SU-DHL-6 (cell line): ENCODE results near the gene P2RY6.

Source experiments
- H2AFZ ChIP-seq: fragments of 200-600 bp; sonication (generic); 2 replicates; pipeline ENCODE4 v1.6.1; 2014; ENCODE audit warnings: low read depth, mild to moderate bottlenecking, moderate library complexity, mixed read lengths, antibody characterized with exemption, low read length; ENCODE audit not compliant: severe bottlenecking
- H3F3A ChIP-seq: fragments of 200-600 bp; shearing (Covaris generic); 2 replicates; pipeline ENCODE4 v1.6.0; 2016; ENCODE audit warnings: antibody characterized with exemption, mild to moderate bottlenecking; ENCODE audit not compliant: insufficient read depth
- H3K27ac ChIP-seq: fragments of 200-600 bp; sonication (generic); 2 replicates; pipeline ENCODE4 v1.5.1; 2016; ENCODE audit warnings: low read depth, mild to moderate bottlenecking, low read length, moderate library complexity, mixed read lengths
- H3K27me3 ChIP-seq: fragments of 200-600 bp; sonication (generic), shearing (Covaris generic); 2 replicates; pipeline ENCODE4 v1.6.0; 2014; ENCODE audit warnings: mild to moderate bottlenecking, low read length
- H3K36me3 ChIP-seq: fragments of 200-600 bp; sonication (generic); 2 replicates; pipeline ENCODE4 v1.6.1; 2014; ENCODE audit warnings: mild to moderate bottlenecking, low read length, mixed read lengths
- H3K4me2 ChIP-seq: fragments of 300-600, 200-600 bp; shearing (Covaris generic), sonication (generic); 2 replicates; pipeline ENCODE4 v1.6.0; 2014; ENCODE audit warnings: low read length, low read depth, mild to moderate bottlenecking; ENCODE audit not compliant: poor library complexity, severe bottlenecking
- H3K4me3 ChIP-seq: fragments of 200-600 bp; sonication (generic); 2 replicates; pipeline ENCODE4 v1.5.1; 2014; ENCODE audit warnings: antibody characterized with exemption, low read length, mild to moderate bottlenecking, mixed read lengths; ENCODE audit not compliant: insufficient read depth, poor library complexity, severe bottlenecking
- H3K79me2 ChIP-seq: fragments of 200-600 bp; sonication (generic); 2 replicates; pipeline ENCODE4 v1.6.1; 2014; ENCODE audit warnings: mild to moderate bottlenecking, low read length, moderate library complexity; ENCODE audit not compliant: insufficient read depth
- H3K9ac ChIP-seq: fragments of 200-600 bp; sonication (generic); 2 replicates; pipeline ENCODE4 v1.7.0; 2014; ENCODE audit warnings: mild to moderate bottlenecking, low read length
- H3K9me2 ChIP-seq: fragments of 200-600 bp; sonication (generic); replicated peaks from 2 replicates; pipeline ENCODE4 v1.6.1; 2014; ENCODE audit warnings: low read length; ENCODE audit not compliant: insufficient read depth
- H3K9me3 ChIP-seq: fragments of 200-600 bp; sonication (generic); 2 replicates; pipeline ENCODE4 v1.6.1; 2014; ENCODE audit warnings: low read length, mixed read lengths; ENCODE audit not compliant: insufficient read depth
- H4K20me1 ChIP-seq: fragments of 200-600 bp; sonication (generic); 2 replicates; pipeline ENCODE4 v1.6.1; 2014; ENCODE audit warnings: low read depth, mild to moderate bottlenecking, antibody characterized with exemption, low read length, moderate library complexity, mixed read lengths
- CTCF ChIP-seq: fragments of 200-600 bp; sonication (generic); IDR thresholded peaks from one replicate; pipeline ENCODE4 v1.5.1; 2017; ENCODE audit warnings: antibody characterized with exemption, mild to moderate bottlenecking, low read length, moderate library complexity; ENCODE audit not compliant: insufficient read depth, poor library complexity, severe bottlenecking
- EZH2phosphoT487 ChIP-seq: fragments of 200-600 bp; sonication (generic), shearing (Covaris generic); conservative IDR thresholded peaks from 2 replicates; pipeline ENCODE4 v1.6.1; 2018; ENCODE audit warnings: mild to moderate bottlenecking, antibody characterized with exemption, low read length, moderate library complexity, mixed read lengths

The P2RY6 gene

GRCh38 chr11:73286240-73286810 is 14.2 kb downstream of the P2RY6 start:
- Histone ChIP-seq H3K79me2 (no peaks in the 10 kb centered on the region), H3K36me3 (no peaks in the 10 kb centered on the region), H3K9me2 (no peaks in the 10 kb centered on the region), H3F3A (no peaks in the 10 kb centered on the region), H3K9ac (no peak overlapping the region), H4K20me1 (no peaks in the 10 kb centered on the region), H3K27me3 (no peaks in the 10 kb centered on the region), H3K27ac (no peak overlapping the region), H3K4me3 (no peak overlapping the region), H3K4me2 (no peak overlapping the region), H3K9me3 (no peaks in the 10 kb centered on the region), H2AFZ (no peak overlapping the region)
- no peak for TF ChIP-seq EZH2phosphoT487
- TF ChIP-seq CTCF: no peak

GRCh38 chr11:73287400-73288101 is 15.4 kb downstream of the P2RY6 start:
- H3K4me2 ChIP-seq: no peak overlapping the region
- H3K9me2 ChIP-seq: no peaks in the 10 kb centered on the region
- no peaks in the 10 kb centered on the region for H3K79me2 ChIP-seq
- H3K9me3 ChIP-seq: no peaks in the 10 kb centered on the region
- no peaks in the 10 kb centered on the region for H4K20me1 ChIP-seq
- H2AFZ ChIP-seq: no peak overlapping the region
- no peaks in the 10 kb centered on the region for H3F3A ChIP-seq
- H3K9ac ChIP-seq: no peak overlapping the region
- H3K36me3 ChIP-seq: no peaks in the 10 kb centered on the region
- H3K4me3 ChIP-seq: no peak overlapping the region
- TF ChIP-seq EZH2phosphoT487 (no peak), CTCF (no peak)
- H3K27me3 ChIP-seq: no peaks in the 10 kb centered on the region
- no peak overlapping the region for H3K27ac ChIP-seq

- Histone ChIP-seq H3K27me3 (no peaks in the 10 kb centered on the region), H3K4me2 (no peak overlapping the region)
- TF ChIP-seq CTCF: no peak
- no peak for TF ChIP-seq EZH2phosphoT487
These were observed 16.2 kb downstream of the P2RY6 start for GRCh38 chr11:73288192-73288872.

More at GRCh38 chr11:73288192-73288872, 16.2 kb downstream of the P2RY6 start:
- H3K9me3 ChIP-seq: no peaks in the 10 kb centered on the region
- no peaks in the 10 kb centered on the region for H3K9me2 ChIP-seq
- H4K20me1 ChIP-seq: no peaks in the 10 kb centered on the region
- no peak overlapping the region for H2AFZ ChIP-seq
- H3K27ac ChIP-seq: no peak overlapping the region
- no peak overlapping the region for H3K9ac ChIP-seq
- no peak overlapping the region for H3K4me3 ChIP-seq
- H3F3A ChIP-seq: no peaks in the 10 kb centered on the region
- H3K36me3 ChIP-seq: no peaks in the 10 kb centered on the region
- no peaks in the 10 kb centered on the region for H3K79me2 ChIP-seq
